IPS-NIHi7 (cell line): ENCODE data around the gene SPACA9.
A peak's percentile ranks its signal among the peaks of the same experiment; 100 is the strongest.

Experiments
- DNase-seq: peaks from one replicate; pipeline ENCODE4 v3.0.0; 2012; ENCODE audit warnings: mixed read lengths; ENCODE audit errors: extremely low spot score

Gene SPACA9

GRCh38 chr9:132894346-132894745 lies 15.6 kb downstream of the SPACA9 start:
- no peak for DNase-seq

GRCh38 chr9:132894862-132895835 lies 16.5 kb downstream of the SPACA9 start:
- no peak for DNase-seq

- DNase-seq = no peak
Measured at GRCh38 chr9:132896264-132896663, 17.6 kb downstream of the SPACA9 start.

GRCh38 chr9:132896906-132897305 lies 18.2 kb downstream of the SPACA9 start:
- DNase-seq = no peak

- DNase-seq = no peak
Measured at GRCh38 chr9:132898051-132898450, 19.4 kb downstream of the SPACA9 start.

GRCh38 chr9:132901858-132902831 lies 23.4 kb downstream of the SPACA9 start:
- peak; percentile 88 for DNase-seq

GRCh38 chr9:132903574-132904492 lies 25.1 kb downstream of the SPACA9 start:
- peak; percentile 30 for DNase-seq

- DNase-seq = no peak
Measured at GRCh38 chr9:132905726-132906125, 27.0 kb downstream of the SPACA9 start.

GRCh38 chr9:132908635-132909034 lies 29.9 kb downstream of the SPACA9 start:
- no peak for DNase-seq

GRCh38 chr9:132909311-132909710 lies 30.6 kb downstream of the SPACA9 start:
- DNase-seq = no peak

- DNase-seq = no peak
Measured at GRCh38 chr9:132910376-132910775, 31.7 kb downstream of the SPACA9 start.

GRCh38 chr9:132912131-132912530 lies 33.4 kb downstream of the SPACA9 start:
- no peak for DNase-seq

GRCh38 chr9:132914924-132915323 lies 36.2 kb downstream of the SPACA9 start:
- no peak for DNase-seq

- DNase-seq = no peak
Measured at GRCh38 chr9:132919614-132920268, 41.0 kb downstream of the SPACA9 start.

- DNase-seq = no peak
Measured at GRCh38 chr9:132923346-132923902, 44.7 kb downstream of the SPACA9 start.

GRCh38 chr9:132927704-132928103 lies 49.0 kb downstream of the SPACA9 start:
- no peak for DNase-seq

GRCh38 chr9:132931178-132931735 lies 52.6 kb downstream of the SPACA9 start:
- no peak for DNase-seq

- DNase-seq = no peak
Measured at GRCh38 chr9:132935026-132935425, 56.3 kb downstream of the SPACA9 start.

GRCh38 chr9:132937463-132937901 lies 58.8 kb downstream of the SPACA9 start:
- DNase-seq = no peak

- no peak for DNase-seq
Measured at GRCh38 chr9:132939169-132939568, 60.5 kb downstream of the SPACA9 start.
